NB4 (cell line): ENCODE measurements around the gene OR8G1.

Source experiments
- DNase-seq: peaks from one replicate; pipeline ENCODE4 v3.0.0; 2010; ENCODE audit warnings: low read depth
- H3K4me3 ChIP-seq: one replicate; pipeline ENCODE4 v1.5.1; 2011; ENCODE audit warnings: mild to moderate bottlenecking, low read depth, low read length, moderate library complexity
- MYC ChIP-seq: IDR thresholded peaks from 2 replicates; pipeline ENCODE4 v1.6.1; 2011; ENCODE audit warnings: low read depth, low read length
- POLR2A ChIP-seq: IDR thresholded peaks from 2 replicates; pipeline ENCODE4 v1.6.1; 2011; ENCODE audit warnings: mild to moderate bottlenecking; ENCODE audit not compliant: insufficient read length; ENCODE audit errors: extremely low read depth
- TF ChIP-seq, protein P1 (sequence below): IDR thresholded peaks from 2 replicates; pipeline ENCODE4 v1.6.1; 2011; ENCODE audit warnings: low read depth, low read length
- TF ChIP-seq, protein P2 (sequence below): IDR thresholded peaks from one replicate; pipeline ENCODE4 v1.5.1; 2012; ENCODE audit warnings: low read depth, low read length

The OR8G1 gene

DNA sequence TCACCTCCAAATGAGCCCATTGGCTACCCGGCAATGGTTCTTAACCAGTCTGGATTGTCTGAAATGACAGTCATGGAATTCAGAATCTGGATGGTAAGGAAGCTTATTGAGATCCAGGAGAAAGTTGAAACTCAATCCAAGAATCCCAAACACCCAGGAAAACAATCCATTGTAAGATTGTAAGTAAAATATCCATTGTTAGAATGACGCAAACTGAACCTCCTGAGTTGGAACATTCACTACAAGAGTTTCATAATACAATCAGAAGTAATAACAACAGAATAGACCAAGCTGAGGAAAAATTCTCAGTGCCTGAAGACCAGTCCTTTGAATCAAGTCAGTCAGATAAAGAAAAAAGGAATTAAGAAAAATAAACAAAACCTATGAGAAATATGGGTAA lies 37.4 kb downstream of the OR8G1 start:
- no peak for DNase-seq
- TF ChIP-seq MYC, result no peak
- H3K4me3 ChIP-seq, result no peak overlapping the region

DNA sequence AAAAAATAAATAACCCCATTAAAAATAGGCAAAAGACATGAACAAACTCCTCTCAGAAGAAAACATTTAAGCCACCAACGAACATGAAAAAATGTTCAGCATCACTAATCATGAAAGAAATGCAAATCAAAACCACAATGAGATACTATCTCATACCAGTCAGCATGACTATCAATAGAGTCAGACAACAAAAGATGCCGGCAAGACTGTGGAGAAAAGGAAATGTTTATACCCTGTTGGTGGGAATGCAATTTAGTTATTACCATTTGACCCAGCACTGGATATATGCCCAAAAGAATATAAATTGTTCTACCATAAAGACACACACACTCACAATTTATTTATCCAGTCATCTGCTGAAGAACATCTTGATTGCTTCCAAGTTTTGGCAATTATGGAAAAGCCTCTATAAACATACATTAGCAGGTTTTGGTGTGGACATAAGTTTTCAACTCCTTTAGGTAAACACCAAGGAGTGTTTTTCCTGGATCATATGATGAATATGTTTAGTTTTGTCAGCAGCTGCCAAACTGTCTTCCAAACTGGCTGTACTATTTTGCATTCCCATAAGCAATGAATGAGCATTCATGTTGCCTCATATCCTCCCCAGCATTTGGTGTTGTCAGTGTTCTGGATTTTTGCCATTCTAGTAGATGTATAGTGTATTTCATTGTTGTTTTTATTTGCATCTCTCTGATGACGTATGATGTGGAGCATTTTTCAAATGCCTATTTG lies 44.9 kb downstream of the OR8G1 start:
- DNase-seq, result no peak
- no peak overlapping the region for H3K4me3 ChIP-seq
- TF ChIP-seq POLR2A, result no peak
- TF ChIP-seq, protein P1, sequence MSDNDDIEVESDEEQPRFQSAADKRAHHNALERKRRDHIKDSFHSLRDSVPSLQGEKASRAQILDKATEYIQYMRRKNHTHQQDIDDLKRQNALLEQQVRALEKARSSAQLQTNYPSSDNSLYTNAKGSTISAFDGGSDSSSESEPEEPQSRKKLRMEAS, result no peak

- no peak overlapping the region for H3K4me3 ChIP-seq
- peak; percentile 16 for DNase-seq
- TF ChIP-seq, protein P1, result no peak
- TF ChIP-seq MYC (no peak), POLR2A (no peak)
- TF ChIP-seq, protein P2, sequence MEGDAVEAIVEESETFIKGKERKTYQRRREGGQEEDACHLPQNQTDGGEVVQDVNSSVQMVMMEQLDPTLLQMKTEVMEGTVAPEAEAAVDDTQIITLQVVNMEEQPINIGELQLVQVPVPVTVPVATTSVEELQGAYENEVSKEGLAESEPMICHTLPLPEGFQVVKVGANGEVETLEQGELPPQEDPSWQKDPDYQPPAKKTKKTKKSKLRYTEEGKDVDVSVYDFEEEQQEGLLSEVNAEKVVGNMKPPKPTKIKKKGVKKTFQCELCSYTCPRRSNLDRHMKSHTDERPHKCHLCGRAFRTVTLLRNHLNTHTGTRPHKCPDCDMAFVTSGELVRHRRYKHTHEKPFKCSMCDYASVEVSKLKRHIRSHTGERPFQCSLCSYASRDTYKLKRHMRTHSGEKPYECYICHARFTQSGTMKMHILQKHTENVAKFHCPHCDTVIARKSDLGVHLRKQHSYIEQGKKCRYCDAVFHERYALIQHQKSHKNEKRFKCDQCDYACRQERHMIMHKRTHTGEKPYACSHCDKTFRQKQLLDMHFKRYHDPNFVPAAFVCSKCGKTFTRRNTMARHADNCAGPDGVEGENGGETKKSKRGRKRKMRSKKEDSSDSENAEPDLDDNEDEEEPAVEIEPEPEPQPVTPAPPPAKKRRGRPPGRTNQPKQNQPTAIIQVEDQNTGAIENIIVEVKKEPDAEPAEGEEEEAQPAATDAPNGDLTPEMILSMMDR, result no peak
Observed at GRCh38 chr11:124294687-124295086, 53.8 kb downstream of the OR8G1 start.

- TF ChIP-seq, protein P2, result no peak
- TF ChIP-seq, protein P1, result no peak
- DNase-seq, result no peak
- no peak overlapping the region for H3K4me3 ChIP-seq
Observed at GRCh38 chr11:124296016-124296415, 55.1 kb downstream of the OR8G1 start.

GRCh38 chr11:124297921-124298320 lies 57.0 kb downstream of the OR8G1 start:
- DNase-seq, result no peak
- TF ChIP-seq MYC, result no peak
- TF ChIP-seq POLR2A, result no peak
- TF ChIP-seq, protein P2, result no peak
- TF ChIP-seq, protein P1, result no peak
- H3K4me3 ChIP-seq, result no peak overlapping the region

DNA sequence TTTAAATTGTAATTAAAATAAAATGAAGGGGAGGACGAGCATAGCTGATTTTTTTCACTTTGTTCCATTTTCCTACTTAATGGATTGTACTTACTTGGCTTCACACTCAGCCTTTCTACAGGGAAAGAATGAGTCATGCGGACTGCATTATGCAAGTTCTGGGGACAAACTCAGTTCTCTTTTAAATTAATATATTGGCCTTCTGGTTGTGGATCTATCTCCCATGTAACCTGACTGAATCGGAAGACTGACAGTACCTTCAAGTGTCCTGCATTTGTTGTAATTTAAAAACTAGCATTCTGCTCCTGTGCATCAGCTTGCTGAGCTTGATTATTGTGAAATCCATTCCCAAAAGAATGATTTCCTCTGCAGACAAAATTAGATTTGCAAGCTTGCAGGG lies 60.7 kb downstream of the OR8G1 start:
- TF ChIP-seq, protein P1, result no peak
- TF ChIP-seq POLR2A (no peak), MYC (no peak)
- TF ChIP-seq, protein P2, result no peak
- DNase-seq, result peak; percentile 51
- no peak overlapping the region for H3K4me3 ChIP-seq
